Activated CD4-positive, alpha-beta T cell treated with anti-CD3 and anti-CD28 coated beads for 4 hours (primary cell): Measurements from ENCODE around the gene EPHB1.

Source experiments
- DNase-seq, 2 donors: peaks; one replicate each; pipeline ENCODE4 v3.0.0-alpha.2; 2020

The EPHB1 gene

DNA sequence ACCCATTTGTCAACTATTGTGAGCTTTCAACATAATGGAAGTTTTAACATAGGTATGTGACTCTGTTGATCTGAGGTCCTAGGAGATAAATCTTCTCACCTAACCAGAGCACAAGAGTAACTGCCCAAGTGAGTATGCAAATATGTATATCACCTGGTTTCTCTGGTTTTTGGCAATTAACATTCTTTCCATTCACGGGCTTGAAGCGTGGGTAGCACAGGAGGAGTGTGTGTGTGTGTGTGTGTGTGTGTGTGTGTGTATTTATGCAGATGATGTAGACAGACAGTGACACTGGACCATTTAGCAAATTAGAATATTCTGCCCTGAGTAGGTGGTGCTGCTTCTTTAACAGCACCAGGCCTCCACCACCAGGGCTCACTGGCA lies 15.0 kb downstream of the EPHB1 start:
- no peak for DNase-seq

DNA sequence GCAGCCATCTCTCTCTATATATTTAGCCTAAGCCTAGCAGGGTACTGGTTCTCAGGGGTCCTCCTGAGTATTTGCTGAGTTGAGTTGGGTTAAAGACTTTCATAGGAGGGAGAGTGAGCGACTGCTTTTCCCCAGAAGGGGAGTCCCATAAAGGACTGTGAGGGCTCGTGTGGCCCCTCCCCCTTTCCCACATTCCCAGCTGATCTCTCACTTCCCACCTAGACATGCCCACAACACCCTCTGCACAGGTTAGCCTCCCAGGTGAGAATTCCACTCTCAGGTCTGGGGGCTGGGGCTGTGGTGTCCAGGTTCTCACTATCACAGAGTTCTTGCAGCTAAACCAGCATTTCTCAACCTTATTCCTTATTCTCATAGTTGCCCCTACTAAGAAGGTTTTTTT lies 15.8 kb downstream of the EPHB1 start:
- DNase-seq = no peak

DNA sequence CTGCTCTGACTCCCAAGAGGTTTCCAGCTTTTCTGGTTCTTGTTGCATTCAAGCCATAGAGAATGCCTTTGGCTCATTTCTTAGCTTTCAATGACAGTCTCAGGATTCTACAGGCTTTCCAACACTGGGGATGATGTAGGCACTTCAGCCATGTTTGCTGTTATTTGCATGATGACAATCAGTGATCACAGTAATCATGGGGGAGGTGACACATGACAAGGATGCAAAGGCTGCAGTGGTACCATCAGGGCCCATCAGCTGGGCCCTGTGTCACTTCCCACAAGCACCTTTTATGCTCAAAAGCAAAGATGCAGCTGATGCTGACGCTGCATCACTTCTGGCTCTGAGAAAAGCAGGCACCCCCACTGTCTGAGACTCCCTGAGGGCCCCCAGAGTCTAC lies 18.6 kb downstream of the EPHB1 start:
- no peak for DNase-seq

DNA sequence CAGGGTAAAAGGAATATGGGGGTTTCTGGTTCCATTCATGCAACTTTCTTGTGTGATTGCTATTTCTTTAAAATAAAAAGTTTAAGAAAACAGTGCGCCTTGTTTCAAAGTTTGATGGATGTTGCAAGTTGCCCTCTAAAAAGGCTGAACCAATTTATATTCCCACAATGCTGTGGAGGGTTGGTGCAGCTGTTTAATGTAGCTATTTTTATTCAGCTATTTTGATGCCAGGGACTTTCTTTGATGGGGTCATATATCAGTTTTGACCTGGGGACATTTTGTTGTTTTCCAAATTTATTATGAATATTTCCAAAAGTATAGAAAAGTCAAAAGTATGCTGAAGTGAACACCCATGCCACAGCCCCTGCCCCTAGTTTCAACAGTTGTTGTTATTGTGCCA lies 20.5 kb downstream of the EPHB1 start:
- no peak for DNase-seq

DNA sequence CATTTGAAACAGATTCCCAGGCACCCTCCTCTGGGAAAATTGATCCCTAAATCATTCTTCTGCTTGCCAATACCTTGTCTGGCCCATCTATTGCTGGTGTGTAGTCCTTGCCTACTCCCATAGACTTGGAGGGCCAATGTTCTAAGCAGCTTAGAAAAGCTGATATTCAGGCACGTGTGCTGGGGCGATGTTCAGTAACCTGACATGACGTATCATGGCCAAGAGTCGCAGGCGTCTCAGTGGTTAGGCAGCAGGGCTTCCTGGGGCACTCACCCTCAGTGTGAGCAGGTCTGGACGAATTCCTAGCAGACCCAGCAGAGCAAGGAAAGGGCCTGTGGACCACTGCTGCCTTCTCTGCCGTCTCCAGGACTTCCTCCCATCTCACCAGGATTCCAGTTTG lies 21.6 kb downstream of the EPHB1 start:
- no peak for DNase-seq

DNA sequence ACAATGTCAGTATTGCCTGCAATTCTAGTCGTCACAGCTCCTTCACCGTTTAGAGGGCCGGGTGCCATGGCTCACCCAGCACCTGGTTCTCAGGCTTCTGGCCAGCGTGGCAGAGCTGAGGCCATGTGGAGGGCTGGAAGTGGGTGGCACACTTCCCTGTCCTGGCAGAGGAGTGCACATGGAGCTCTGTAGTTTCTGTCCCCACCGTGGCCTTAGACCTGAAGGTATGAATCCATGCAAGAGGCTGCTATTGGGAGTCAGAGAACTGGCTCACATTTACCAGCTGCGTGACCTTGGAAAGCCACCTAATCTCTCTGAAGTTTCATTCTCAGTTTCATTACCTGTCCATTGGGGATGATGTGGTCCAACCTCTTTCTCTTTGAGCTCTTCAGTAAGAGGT lies 22.2 kb downstream of the EPHB1 start:
- DNase-seq = no peak

DNA sequence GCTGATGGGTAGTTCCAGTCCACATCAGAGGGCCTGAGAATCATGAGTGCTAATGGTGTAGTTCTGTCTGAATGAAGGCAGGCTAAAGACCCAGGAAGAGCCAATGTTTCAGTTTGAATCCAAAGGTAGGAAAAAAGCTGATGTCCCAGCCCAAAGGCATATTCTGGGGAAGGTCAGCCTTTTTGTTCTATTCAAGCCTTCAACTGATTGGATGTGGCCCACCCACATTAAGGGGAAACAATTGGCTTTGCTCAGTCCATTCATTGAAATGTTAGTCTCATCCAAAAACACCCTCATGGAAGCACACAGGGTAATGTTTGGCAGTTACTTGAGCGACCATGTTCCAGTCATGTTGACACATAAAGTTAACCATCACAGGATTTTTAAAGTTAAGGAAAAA lies 25.9 kb downstream of the EPHB1 start:
- no peak for DNase-seq

DNA sequence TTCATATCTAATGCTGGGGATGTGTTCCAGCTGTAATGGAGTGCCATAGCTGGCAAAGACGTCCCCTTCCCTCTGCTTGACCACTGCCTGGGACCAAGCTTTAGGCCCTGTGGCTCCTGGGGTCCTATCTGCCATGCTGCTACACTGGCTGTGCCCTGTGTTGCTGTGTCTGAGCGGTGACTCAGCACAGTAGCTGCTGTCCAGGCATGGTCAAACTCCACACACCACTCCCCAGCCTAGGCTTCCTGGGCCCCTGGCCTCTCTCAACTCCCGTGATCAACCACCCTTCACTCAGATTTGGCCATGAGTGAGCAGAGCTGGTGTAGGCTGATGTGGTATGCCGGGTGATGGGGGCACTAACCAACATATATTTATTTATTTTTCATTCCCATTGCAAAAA lies 27.0 kb downstream of the EPHB1 start:
- no peak for DNase-seq

DNA sequence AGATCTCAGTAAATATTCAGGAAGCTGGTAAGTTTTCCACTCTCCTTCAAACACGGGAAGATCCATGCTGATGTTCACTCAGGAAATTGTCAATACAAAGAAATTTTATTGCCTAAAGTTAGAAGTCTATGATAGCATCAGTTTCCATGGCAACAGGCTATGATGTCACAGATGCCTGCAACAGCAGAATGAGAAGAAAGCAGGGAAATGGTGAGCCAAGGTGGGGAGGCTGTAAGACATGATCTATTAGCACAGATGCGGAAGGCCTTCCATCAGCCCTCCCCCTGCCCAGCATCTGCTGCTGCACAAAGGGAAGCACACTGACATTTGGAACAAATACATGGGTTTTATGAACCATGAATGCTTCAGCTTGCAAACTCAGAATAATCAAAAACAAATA lies 28.6 kb downstream of the EPHB1 start:
- no peak for DNase-seq

DNA sequence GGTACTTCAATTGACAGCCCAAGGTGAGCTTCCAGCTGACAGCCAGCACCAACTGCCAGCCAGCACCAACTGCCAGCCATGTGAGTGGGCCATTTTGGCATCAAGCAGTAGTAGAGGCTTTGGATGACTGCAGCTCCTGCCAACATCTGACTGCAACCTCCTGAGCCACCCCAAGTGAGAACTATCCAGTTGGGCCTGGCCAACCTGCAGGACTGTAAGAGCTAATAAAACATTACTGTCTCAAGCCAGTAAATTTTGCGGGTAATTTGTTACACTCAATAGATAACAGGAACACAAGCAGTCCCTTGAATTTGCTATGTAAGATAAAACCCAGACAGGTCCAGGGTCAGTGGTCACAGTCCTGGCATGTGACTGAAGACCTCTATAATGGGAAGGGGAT lies 29.7 kb downstream of the EPHB1 start:
- DNase-seq = no peak

DNA sequence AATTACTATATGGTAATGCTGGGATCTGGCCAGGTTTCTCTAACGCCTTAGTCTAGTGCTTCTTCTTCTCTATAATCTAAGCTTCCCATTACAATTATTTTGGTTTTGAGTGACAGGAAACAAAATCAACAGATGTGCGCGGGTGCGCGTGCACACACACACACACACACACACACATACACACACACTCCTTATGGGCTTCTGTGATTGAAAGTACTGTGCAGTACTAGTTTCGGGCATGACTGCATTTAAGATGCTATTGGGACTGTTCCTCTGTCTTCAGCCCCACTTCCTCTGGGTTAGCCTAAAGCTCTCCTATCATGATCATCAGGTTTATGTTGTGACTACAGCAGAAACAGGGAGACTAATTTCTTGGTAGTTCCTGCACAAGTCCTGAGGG lies 32.2 kb downstream of the EPHB1 start:
- no peak for DNase-seq

DNA sequence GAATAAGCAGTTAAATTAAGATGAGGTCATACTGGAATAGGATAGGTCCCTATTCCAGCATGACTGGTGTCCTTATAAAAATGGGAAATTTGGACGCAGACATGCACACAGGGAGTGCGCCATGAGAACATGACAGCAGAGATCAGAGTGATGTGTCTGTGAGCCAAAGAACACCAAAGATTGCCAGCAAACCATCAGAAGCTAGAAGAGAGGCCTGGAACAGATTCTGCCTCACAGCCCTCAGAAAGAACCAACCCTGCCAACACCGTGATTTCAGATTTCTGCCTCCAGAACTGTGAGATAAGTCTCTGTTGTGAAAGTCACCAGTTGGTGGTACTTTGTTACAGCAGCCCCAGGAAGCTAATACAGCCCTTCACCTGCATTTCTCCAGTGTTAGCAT lies 34.7 kb downstream of the EPHB1 start:
- no peak for DNase-seq

DNA sequence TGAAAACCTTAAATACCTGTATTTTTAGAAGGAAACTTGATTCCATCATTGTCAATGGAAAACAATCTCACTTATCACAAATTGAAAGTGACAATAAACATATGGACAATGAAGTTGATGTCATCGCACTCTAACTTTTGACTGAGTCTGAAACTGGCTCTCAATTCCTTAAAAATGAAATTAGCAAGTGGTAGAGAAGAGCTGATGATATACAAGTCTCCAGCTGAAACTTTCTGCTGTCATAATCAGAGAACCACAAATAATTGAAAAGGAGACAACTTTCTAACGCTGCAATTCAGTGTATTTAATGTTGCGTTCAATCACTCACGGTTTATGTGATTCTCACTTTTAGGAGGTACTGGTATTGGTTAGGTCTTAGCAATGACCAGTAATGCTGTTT lies 37.5 kb downstream of the EPHB1 start:
- no peak for DNase-seq

DNA sequence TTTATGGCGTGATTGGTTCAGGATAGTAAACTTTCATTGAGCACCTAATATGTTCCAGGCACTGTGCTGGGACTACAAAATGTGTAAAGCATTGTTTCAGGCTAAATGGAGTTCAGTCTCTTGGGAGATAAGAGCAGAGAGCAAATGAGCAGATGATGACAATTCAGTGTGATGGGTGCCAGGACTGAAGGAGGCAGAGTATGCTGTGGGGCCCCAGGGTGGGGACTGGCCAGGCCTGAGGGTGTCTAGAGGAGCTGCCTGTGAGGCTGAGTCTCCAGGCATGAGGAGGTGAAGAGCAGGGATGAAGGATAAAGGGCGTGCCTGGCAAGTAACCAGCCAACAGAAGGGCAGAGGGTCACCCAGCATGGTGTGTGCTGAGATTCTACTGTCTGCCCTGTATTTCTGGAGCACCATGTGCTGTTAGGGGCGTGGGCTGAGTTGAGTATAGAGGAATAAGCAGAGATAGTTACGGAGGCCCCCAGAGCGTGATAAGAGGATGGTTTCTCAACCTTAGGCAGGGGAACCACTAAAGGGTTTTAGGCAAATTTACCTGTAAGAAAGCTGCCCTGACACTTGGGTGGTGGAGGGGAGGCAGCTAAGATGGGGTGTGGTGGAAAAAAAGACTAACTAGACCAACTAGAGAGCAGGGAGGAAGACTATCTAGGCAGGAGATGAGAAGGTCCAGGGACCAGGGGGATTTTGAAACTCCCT lies 38.5 kb downstream of the EPHB1 start:
- no peak for DNase-seq

DNA sequence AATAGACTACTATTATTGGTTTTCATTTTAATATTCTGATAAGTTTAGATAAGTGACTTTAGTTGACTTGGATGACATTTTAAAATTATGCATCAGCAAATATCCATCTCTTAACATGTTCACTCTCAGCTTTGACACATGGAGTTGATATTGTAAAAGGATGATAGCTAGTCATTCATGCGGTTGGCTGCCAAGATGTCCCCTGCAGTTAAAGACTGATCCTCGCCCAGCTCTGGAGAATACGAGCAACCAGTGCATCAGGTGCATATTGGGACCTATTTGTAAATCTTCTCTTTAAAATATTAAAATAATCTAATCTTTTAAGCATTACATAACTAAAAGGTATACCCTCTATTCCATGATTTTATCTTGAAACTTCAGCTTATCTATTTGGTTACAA lies 41.9 kb downstream of the EPHB1 start:
- no peak for DNase-seq

DNA sequence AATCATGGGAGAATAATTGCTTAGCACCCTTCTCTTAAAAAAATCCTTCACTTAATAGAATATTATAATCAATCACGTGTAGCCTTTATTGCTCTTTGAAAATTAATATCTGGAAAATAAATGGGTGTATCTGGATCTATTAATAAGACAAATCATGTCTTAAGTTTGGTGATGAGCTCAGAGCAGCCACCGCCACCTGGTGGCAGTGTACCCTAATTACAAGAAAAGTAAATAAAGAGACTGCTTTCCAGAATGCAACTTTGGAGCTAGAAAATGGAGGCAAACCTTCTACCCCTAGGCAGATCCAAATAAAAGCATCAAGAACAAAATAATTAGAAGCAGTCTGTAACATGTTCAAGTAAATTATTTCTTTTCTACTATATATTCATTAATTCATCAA lies 43.5 kb downstream of the EPHB1 start:
- DNase-seq = no peak

DNA sequence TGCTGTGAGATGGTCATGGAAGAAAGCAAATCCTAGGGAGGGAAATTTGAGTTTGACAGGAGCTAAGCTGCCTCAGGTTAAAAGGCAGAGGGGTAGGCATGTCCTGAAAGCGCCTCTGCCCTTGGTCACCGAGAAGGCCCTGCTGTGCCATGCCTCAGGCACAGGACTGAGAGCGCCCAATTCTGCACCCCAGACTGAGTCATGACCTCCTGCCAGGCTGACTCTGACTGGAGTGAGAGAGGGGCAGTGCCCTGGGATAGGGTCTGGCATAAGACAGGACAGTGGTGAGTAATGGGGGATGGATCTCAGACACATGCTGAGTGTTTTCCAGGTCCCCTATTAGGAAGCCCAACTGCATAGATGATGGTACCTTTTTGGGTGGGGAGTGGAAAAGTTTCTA lies 44.4 kb downstream of the EPHB1 start:
- DNase-seq = no peak

DNA sequence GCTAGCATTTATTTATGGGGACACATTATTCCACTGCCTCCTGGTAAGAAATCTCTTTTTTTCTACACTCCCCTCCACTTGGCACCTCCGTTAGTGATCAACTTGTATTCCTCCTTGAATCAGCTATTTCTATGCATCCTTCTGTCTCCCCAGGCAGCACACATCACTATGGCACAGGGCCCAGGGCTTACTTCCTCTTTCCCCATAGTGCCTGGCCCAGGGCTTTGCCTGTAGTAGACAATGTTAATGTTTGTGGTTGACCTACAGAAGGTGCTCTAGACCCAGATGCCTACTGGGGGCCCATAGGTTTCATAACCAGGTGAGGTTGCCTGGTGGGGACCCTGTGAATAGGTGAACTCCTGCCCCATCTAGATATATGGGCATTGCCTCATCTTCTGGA lies 44.9 kb downstream of the EPHB1 start:
- DNase-seq = no peak

DNA sequence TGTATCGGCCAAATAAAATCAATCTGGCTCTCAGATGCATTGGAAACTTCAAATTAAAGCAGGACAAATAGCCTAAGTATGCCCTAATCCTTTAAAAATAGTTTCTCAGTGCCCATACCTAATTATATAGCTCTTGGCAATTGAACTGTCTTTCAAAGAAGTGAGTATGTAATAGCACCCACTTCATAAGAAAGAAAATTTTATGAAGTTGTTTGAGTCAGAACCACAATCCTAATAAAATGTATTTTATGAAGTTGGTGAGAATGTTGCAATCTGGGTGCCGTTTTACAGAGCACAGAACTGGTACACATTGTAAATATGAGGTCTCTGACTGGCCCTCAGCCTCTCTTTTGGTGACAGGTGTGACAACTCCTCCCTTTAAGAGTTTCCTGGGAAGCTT lies 45.4 kb downstream of the EPHB1 start:
- no peak for DNase-seq

DNA sequence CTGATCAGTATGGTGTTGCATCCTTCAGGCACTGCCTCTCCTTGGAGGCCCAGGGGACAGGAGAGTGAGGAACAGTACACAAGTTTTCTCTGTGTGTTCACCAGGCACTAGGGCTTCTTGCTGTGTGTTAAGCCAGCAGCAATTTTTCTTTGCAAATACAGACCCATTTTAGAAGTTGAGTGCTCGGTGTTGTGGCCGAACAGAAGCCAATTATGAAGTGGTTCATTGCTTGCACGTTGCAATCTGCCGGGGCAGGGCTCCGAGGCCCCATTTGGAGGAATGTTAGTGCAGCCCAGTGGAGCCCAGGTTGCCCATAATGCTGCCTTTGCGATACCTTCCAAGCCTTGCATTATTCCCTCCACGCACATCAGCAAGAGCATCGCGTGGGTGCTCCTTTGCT lies 51.0 kb downstream of the EPHB1 start:
- DNase-seq = no peak

DNA sequence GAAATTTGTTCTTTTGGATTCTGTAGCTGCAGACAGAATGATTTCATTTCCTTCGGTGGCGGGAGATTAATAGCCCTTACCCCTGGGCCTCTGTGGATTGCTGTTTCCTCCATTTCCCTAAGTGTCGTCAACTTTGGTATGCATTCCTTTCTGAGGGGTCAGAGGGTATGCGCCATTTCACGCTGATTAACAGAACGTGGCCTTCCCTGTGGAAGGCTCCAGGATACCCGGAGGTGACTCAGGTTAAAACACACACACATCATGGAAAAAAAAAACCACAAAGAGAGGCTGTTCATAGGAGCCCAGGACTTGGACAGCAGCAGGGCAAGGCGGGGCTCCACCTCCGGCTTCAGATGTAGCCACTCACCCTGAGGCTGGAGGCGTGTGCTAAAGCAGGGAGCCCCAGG lies 51.9 kb downstream of the EPHB1 start:
- DNase-seq = no peak

DNA sequence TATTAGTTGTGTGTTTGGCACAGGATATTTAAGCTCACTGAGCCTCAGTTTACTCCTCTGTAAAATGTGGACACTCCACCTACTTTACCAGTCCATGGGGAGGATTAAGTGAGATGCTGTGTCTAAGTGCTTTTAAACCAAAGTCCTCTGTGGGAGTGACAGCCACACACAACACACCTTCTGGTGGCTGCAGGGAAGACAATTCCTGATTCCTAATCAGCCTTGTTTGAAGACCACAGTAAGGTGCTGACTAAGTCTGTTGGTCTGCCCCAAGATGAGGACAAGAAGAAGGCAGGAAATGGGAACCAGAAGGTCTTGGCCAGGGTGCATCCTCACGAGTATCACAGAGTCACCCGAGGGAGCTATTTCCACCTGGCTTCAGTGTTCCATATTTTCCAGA lies 52.3 kb downstream of the EPHB1 start:
- DNase-seq = no peak

DNA sequence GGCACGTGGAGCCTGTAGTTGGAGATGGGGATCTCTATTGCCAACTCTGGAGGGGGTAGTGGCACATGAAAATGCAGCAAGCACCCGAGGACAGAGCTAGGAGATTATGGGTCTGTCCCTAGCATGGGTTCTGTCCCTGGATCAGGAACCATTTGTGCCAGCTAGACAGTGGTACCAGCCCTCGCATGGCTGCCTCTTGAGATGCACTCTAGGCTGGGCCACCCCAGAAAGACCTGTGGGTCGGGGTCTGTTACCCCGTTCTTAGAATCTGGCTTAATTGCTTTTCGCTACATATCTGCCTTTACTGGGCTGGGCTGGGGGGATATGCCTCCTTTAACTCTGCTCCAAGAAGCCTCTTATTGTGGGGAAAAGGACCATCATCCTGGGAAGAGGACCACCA lies 54.5 kb downstream of the EPHB1 start:
- no peak for DNase-seq

DNA sequence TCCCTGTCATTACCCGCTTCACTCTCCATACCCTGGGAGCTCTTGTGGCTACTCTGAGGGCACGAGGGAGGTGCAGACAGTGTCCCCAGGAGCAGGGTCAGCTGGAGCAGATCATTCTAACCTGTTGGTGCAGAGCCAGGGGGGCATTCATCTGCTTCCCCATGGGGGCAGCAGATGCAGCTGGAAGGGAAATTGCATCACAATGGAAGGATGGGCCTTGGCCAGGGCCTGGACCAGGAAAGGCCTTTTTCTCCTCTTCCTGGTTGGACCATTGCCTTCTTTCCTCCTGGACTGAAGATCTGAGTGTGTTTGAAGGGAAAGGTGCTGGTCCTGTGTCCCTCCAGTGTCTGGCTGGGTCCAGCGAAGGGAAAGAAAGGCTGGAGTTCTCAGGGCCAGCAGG lies 55.7 kb downstream of the EPHB1 start:
- no peak for DNase-seq

DNA sequence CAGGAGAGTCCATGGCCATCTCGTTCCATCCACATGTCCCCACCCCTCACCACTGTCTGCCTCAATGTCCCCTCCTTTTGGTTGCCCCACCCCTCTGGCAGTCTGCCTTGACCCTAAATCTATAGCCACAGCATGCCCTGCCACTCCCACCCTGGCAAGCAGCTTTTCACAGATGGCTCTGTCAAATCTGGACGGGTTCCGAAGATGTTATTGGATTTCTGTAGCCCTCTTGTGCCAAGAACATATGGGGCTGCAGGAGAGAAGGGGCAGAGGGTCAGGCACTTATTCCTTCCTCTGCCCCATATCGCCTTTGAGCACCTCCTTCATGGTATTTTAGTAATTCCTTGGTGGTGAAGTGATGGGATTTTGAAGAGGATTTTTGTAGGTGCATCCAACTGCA lies 57.1 kb downstream of the EPHB1 start:
- no peak for DNase-seq

DNA sequence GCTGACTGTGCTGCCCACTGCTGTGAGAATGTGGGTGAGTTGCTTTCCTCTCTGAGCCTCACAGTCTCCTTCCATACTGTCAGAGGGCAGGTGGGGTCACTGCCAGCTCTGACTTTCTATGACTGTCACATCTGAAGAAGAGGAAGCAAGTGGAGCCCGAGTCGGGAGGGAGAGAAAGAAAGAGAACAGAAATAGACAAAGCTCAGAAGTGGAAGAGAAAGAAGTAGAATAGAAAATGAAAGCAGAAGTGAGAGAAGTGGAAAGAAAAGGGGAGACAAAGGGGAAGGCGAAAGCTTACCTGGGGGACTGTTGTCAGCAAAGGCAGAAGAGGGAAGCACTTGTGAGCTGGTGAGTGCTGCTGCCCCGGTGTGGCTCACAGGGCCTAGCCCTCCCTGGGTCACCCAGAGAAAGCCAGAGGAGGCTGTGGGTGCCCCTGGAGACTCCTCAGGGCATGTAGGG lies 57.9 kb downstream of the EPHB1 start:
- no peak for DNase-seq
